Measurements from ENCODE around the gene ESYT2. TPM values are rescaled to one million over a fixed set of nuclear protein-coding genes. Genes with fewer than 3 reads are reported as not detected.

The ESYT2 gene
- total RNA-seq, 2 experiments from 2014 or later, result 62.4 to 64.2 TPM

GRCh38 chr7:158759749-158760444 is 69.4 kb downstream of the ESYT2 start:
- CTCF ChIA-PET, result interaction anchor here (1.3 kb wide), 1 partner anchor 51 kb away, joined by 3 read pairs; no protein-coding TSS in a partner anchor

GRCh38 chr7:158759245-158759614 is 70.1 kb downstream of the ESYT2 start:
- CTCF ChIA-PET, result interaction anchor here (1.3 kb wide), 1 partner anchor 52 kb away, joined by 3 read pairs; no protein-coding TSS in a partner anchor
- Mint-ChIP-seq H3K4me1 (ENCODE audit: low read depth) (peaks cover 13% of the 10 kb centered on the region), H3K9me3 (no peaks in the 10 kb centered on the region), H3K27ac (no peak overlapping the region), H3K27me3 (no peaks in the 10 kb centered on the region), H3K36me3 (peaks cover 48% of the 10 kb centered on the region), H3K4me3 (no peak overlapping the region)
- no peak for DNase-seq
- POLR2A ChIA-PET, result no interaction called here
- intact Hi-C loops (cut with micrococcal nuclease), result no loop called here

More at GRCh38 chr7:158759749-158760444, 69.4 kb downstream of the ESYT2 start:
- Mint-ChIP-seq H3K9me3 (no peaks in the 10 kb centered on the region), H3K36me3 (peaks cover 49% of the 10 kb centered on the region), H3K27me3 (no peaks in the 10 kb centered on the region), H3K4me3 (no peak overlapping the region), H3K4me1 (ENCODE audit: low read depth) (peaks cover 10% of the 10 kb centered on the region), H3K27ac (no peak overlapping the region)
- POLR2A ChIA-PET, result no interaction called here
- DNase-seq, result no peak
- intact Hi-C loops (cut with micrococcal nuclease), result no loop called here

- peaks cover 50% of the 10 kb centered on the region for H3K36me3 Mint-ChIP-seq
- ChIA-PET CTCF (no interaction called here), POLR2A (no interaction called here)
- DNase-seq, result no peak
- no peak overlapping the region for H3K4me3 Mint-ChIP-seq
- H3K27me3 Mint-ChIP-seq, result no peaks in the 10 kb centered on the region
- no peaks in the 10 kb centered on the region for H3K9me3 Mint-ChIP-seq
- intact Hi-C loops (cut with micrococcal nuclease), result no loop called here
- H3K4me1 Mint-ChIP-seq (ENCODE audit: low read depth), result peaks cover 13% of the 10 kb centered on the region
- H3K27ac Mint-ChIP-seq, result peak overlapping the region; percentile 63
Observed at GRCh38 chr7:158758586-158759244, 70.6 kb downstream of the ESYT2 start.

- Mint-ChIP-seq H3K27ac (no peak overlapping the region), H3K4me3 (no peak overlapping the region), H3K4me1 (ENCODE audit: low read depth) (peaks cover 13% of the 10 kb centered on the region), H3K36me3 (peaks cover 45% of the 10 kb centered on the region), H3K9me3 (no peaks in the 10 kb centered on the region), H3K27me3 (no peaks in the 10 kb centered on the region)
- no peak for DNase-seq
- intact Hi-C loops (cut with micrococcal nuclease), result no loop called here
- CTCF ChIA-PET, result no interaction called here
- POLR2A ChIA-PET, result no interaction called here
Observed at GRCh38 chr7:158757404-158757989, 71.8 kb downstream of the ESYT2 start.

- no peaks in the 10 kb centered on the region for H3K9me3 Mint-ChIP-seq
- H3K27ac Mint-ChIP-seq, result no peak overlapping the region
- no peaks in the 10 kb centered on the region for H3K27me3 Mint-ChIP-seq
- intact Hi-C loops (cut with micrococcal nuclease), result no loop called here
- ChIA-PET CTCF (interaction anchor here (0.5 kb wide), 1 partner anchor 39 kb away, joined by 3 read pairs; no protein-coding TSS in a partner anchor), POLR2A (no interaction called here)
- peaks cover 36% of the 10 kb centered on the region for H3K36me3 Mint-ChIP-seq
- no peak overlapping the region for H3K4me3 Mint-ChIP-seq
- no peak for DNase-seq
- peaks cover 13% of the 10 kb centered on the region for H3K4me1 Mint-ChIP-seq (ENCODE audit: low read depth)
Observed at GRCh38 chr7:158754746-158755444, 74.4 kb downstream of the ESYT2 start.

- Mint-ChIP-seq H3K27me3 (no peaks in the 10 kb centered on the region), H3K27ac (no peak overlapping the region), H3K36me3 (peaks cover 33% of the 10 kb centered on the region), H3K4me3 (no peak overlapping the region), H3K4me1 (ENCODE audit: low read depth) (peaks cover 10% of the 10 kb centered on the region), H3K9me3 (no peaks in the 10 kb centered on the region)
- no peak for DNase-seq
- intact Hi-C loops (cut with micrococcal nuclease), result no loop called here
- CTCF ChIA-PET, result interaction anchor here (0.5 kb wide), 1 partner anchor 38 kb away, joined by 3 read pairs; no protein-coding TSS in a partner anchor
- POLR2A ChIA-PET, result no interaction called here
Observed at GRCh38 chr7:158753900-158754299, 75.4 kb downstream of the ESYT2 start.

GRCh38 chr7:158751751-158752150 is 77.6 kb downstream of the ESYT2 start:
- H3K4me3 Mint-ChIP-seq, result no peak overlapping the region
- ChIA-PET POLR2A (no interaction called here), CTCF (no interaction called here)
- no peak for DNase-seq
- H3K27me3 Mint-ChIP-seq, result no peaks in the 10 kb centered on the region
- H3K4me1 Mint-ChIP-seq (ENCODE audit: low read depth), result peaks cover 4% of the 10 kb centered on the region
- intact Hi-C loops (cut with micrococcal nuclease), result no loop called here
- peaks cover 27% of the 10 kb centered on the region for H3K36me3 Mint-ChIP-seq
- no peak overlapping the region for H3K27ac Mint-ChIP-seq
- H3K9me3 Mint-ChIP-seq, result no peaks in the 10 kb centered on the region

- Mint-ChIP-seq H3K27me3 (no peaks in the 10 kb centered on the region), H3K9me3 (no peaks in the 10 kb centered on the region), H3K4me1 (ENCODE audit: low read depth) (peaks cover 4% of the 10 kb centered on the region), H3K4me3 (no peak overlapping the region), H3K36me3 (peaks cover 28% of the 10 kb centered on the region), H3K27ac (no peak overlapping the region)
- no peak for DNase-seq
- ChIA-PET POLR2A (no interaction called here), CTCF (interaction anchor here (0.8 kb wide), 1 partner anchor 18 kb away, joined by 3 read pairs; no protein-coding TSS in a partner anchor)
- intact Hi-C loops (cut with micrococcal nuclease), result no loop called here
Observed at GRCh38 chr7:158751199-158751598, 78.1 kb downstream of the ESYT2 start.

- no peak overlapping the region for H3K4me3 Mint-ChIP-seq
- H3K27me3 Mint-ChIP-seq, result no peaks in the 10 kb centered on the region
- DNase-seq, result no peak
- H3K27ac Mint-ChIP-seq, result no peak overlapping the region
- no peaks in the 10 kb centered on the region for H3K9me3 Mint-ChIP-seq
- H3K36me3 Mint-ChIP-seq, result peaks cover 29% of the 10 kb centered on the region
- H3K4me1 Mint-ChIP-seq (ENCODE audit: low read depth), result peaks cover 4% of the 10 kb centered on the region
- intact Hi-C loops (cut with micrococcal nuclease), result no loop called here
- ChIA-PET POLR2A (no interaction called here), CTCF (interaction anchor here (0.8 kb wide), 1 partner anchor 18 kb away, joined by 3 read pairs; no protein-coding TSS in a partner anchor)
Observed at GRCh38 chr7:158750702-158751101, 78.6 kb downstream of the ESYT2 start.

GRCh38 chr7:158749396-158749795 is 79.9 kb downstream of the ESYT2 start:
- Mint-ChIP-seq H3K27me3 (no peaks in the 10 kb centered on the region), H3K4me1 (ENCODE audit: low read depth) (no peaks in the 10 kb centered on the region), H3K27ac (no peak overlapping the region), H3K9me3 (no peaks in the 10 kb centered on the region), H3K4me3 (no peak overlapping the region), H3K36me3 (peaks cover 24% of the 10 kb centered on the region)
- CTCF ChIA-PET, result no interaction called here
- no peak for DNase-seq
- POLR2A ChIA-PET, result interaction anchor here (0.6 kb wide), 1 partner anchor 9 kb away, joined by 3 read pairs; no protein-coding TSS in a partner anchor
- intact Hi-C loops (cut with micrococcal nuclease), result no loop called here

- POLR2A ChIA-PET, result interaction anchor here (0.6 kb wide), 1 partner anchor 18 kb away, joined by 3 read pairs; no protein-coding TSS in a partner anchor
- Mint-ChIP-seq H3K4me3 (no peak overlapping the region), H3K36me3 (peaks cover 23% of the 10 kb centered on the region), H3K27me3 (no peaks in the 10 kb centered on the region), H3K27ac (no peak overlapping the region), H3K9me3 (no peaks in the 10 kb centered on the region), H3K4me1 (ENCODE audit: low read depth) (no peaks in the 10 kb centered on the region)
- DNase-seq, result no peak
- intact Hi-C loops (cut with micrococcal nuclease), result no loop called here
- CTCF ChIA-PET, result interaction anchor here (0.8 kb wide), 1 partner anchor 228 kb away, joined by 7 read pairs; no protein-coding TSS in a partner anchor
Observed at GRCh38 chr7:158748335-158748734, 81.0 kb downstream of the ESYT2 start.

- CTCF ChIA-PET, result no interaction called here
- H3K4me3 Mint-ChIP-seq, result no peak overlapping the region
- intact Hi-C loops (cut with micrococcal nuclease), result no loop called here
- POLR2A ChIA-PET, result no interaction called here
- H3K4me1 Mint-ChIP-seq (ENCODE audit: low read depth), result no peaks in the 10 kb centered on the region
- no peaks in the 10 kb centered on the region for H3K9me3 Mint-ChIP-seq
- H3K27me3 Mint-ChIP-seq, result no peaks in the 10 kb centered on the region
- H3K36me3 Mint-ChIP-seq, result peaks cover 28% of the 10 kb centered on the region
- no peak overlapping the region for H3K27ac Mint-ChIP-seq
- DNase-seq, result no peak
Observed at GRCh38 chr7:158747408-158747807, 81.9 kb downstream of the ESYT2 start.
